Astrocyte of the spinal cord (primary cell): ENCODE measurements around the gene NEK2.

Experiments used
- DNase-seq: peaks from one replicate; pipeline ENCODE4 v3.0.0; 2011; ENCODE audit warnings: low read depth, low spot score
- H3K4me3 ChIP-seq: 2 replicates; pipeline ENCODE4 v1.5.1; 2011; ENCODE audit warnings: low read depth, mild to moderate bottlenecking, low read length, moderate library complexity
- CTCF ChIP-seq: IDR thresholded peaks from 2 replicates; pipeline ENCODE4 v1.5.1; 2012; ENCODE audit warnings: low read depth, mild to moderate bottlenecking, low read length, inconsistent platforms
- in situ Hi-C: cut with HindIII; loops from 2 replicates; pipeline ENCODE4 v1.10.0; 2017; ENCODE audit warnings: low sequenced_read_pairs

NEK2 gene

GRCh38 chr1:211714154-211714553 is 38.7 kb upstream of the NEK2 start:
- H3K4me3 ChIP-seq: no peak overlapping the region
- in situ Hi-C loops: no loop called here
- no peak for DNase-seq
- TF ChIP-seq CTCF: no peak

GRCh38 chr1:211713231-211713630 is 37.8 kb upstream of the NEK2 start:
- in situ Hi-C loops: no loop called here
- no peak overlapping the region for H3K4me3 ChIP-seq
- TF ChIP-seq CTCF: no peak
- no peak for DNase-seq

GRCh38 chr1:211711315-211711705 is 35.9 kb upstream of the NEK2 start:
- no peak for TF ChIP-seq CTCF
- H3K4me3 ChIP-seq: no peak overlapping the region
- in situ Hi-C loops: no loop called here
- no peak for DNase-seq

GRCh38 chr1:211710566-211711314 is 35.3 kb upstream of the NEK2 start:
- in situ Hi-C loops: no loop called here
- DNase-seq: no peak
- no peak overlapping the region for H3K4me3 ChIP-seq
- no peak for TF ChIP-seq CTCF

- H3K4me3 ChIP-seq: no peak overlapping the region
- in situ Hi-C loops: no loop called here
- TF ChIP-seq CTCF: no peak
- DNase-seq: no peak
These were observed 33.5 kb upstream of the NEK2 start for GRCh38 chr1:211708926-211709325.

- H3K4me3 ChIP-seq: no peak overlapping the region
- no peak for DNase-seq
- in situ Hi-C loops: no loop called here
- no peak for TF ChIP-seq CTCF
These were observed 32.6 kb upstream of the NEK2 start for GRCh38 chr1:211708006-211708405.
